Measurements from ENCODE around the gene PIAS3. TPM values are rescaled to one million over a fixed set of nuclear protein-coding genes. Genes with fewer than 3 reads are reported as not detected.

Gene PIAS3
- total and polyA plus RNA-seq, 2 donors, result 6.0 to 29.9 TPM

GRCh38 chr1:145858238-145858900 is 512 bp downstream of the PIAS3 start:
- peak overlapping the region; percentile 90 to 91 for H3K4me3 ChIP-seq (ENCODE audit: low read length in 2 of 2)
- 2% methylated on average over 35 of the region's 35 CpGs for WGBS
- peak in 7 of 9 donors; percentile 37 to 89 (median 79) for DNase-seq (ENCODE audit: low read depth in 6 of 9, low spot score in 9 of 9)

GRCh38 chr1:145857170-145857569 is 1.7 kb downstream of the PIAS3 start:
- Histone ChIP-seq H3K27me3 (ENCODE audit: control insufficient read depth in 2 of 2, insufficient read depth in 1 of 2, low read length in 1 of 2) (no peaks in the 10 kb centered on the region), H3K36me3 (ENCODE audit: control insufficient read depth in 2 of 2, insufficient read depth in 2 of 2, low read length in 1 of 2) (peaks cover 29 to 31% of the 10 kb centered on the region in 2 donors), H3K4me1 (ENCODE audit: control insufficient read depth in 2 of 2, insufficient read depth in 2 of 2, low read length in 2 of 2) (peaks cover 3 to 13% of the 10 kb centered on the region in 2 donors), H3K27ac (ENCODE audit: low read depth in 1 of 2, low read length in 1 of 2) (no peak overlapping the region), H3K9me3 (ENCODE audit: control insufficient read depth in 2 of 2, insufficient read depth in 1 of 2, low read length in 1 of 2) (peaks cover 0 to 3% of the 10 kb centered on the region in 2 donors), H3K4me3 (ENCODE audit: low read length in 2 of 2) (no peak overlapping the region)
- DNase-seq (ENCODE audit: low read depth in 6 of 9, low spot score in 9 of 9), result no peak
- WGBS, result 69% methylated on average over 4 of the region's 4 CpGs

More at GRCh38 chr1:145858238-145858900, 512 bp downstream of the PIAS3 start:
- H3K36me3 ChIP-seq (ENCODE audit: control insufficient read depth in 2 of 2, insufficient read depth in 2 of 2, low read length in 1 of 2), result peaks cover 24 to 31% of the 10 kb centered on the region in 2 donors
- H3K27me3 ChIP-seq (ENCODE audit: control insufficient read depth in 2 of 2, insufficient read depth in 1 of 2, low read length in 1 of 2), result peaks cover 0 to 2% of the 10 kb centered on the region in 2 donors
- H3K9me3 ChIP-seq (ENCODE audit: control insufficient read depth in 2 of 2, insufficient read depth in 1 of 2, low read length in 1 of 2), result peaks cover 0 to 3% of the 10 kb centered on the region in 2 donors
- H3K4me1 ChIP-seq (ENCODE audit: control insufficient read depth in 2 of 2, insufficient read depth in 2 of 2, low read length in 2 of 2), result peaks cover 3 to 13% of the 10 kb centered on the region in 2 donors
- peak overlapping the region; percentile 91 to 97 for H3K27ac ChIP-seq (ENCODE audit: low read depth in 1 of 2, low read length in 1 of 2)

- Histone ChIP-seq H3K4me1 (ENCODE audit: control insufficient read depth in 2 of 2, insufficient read depth in 2 of 2, low read length in 2 of 2) (peaks cover 3 to 13% of the 10 kb centered on the region in 2 donors), H3K4me3 (ENCODE audit: low read length in 2 of 2) (no peak overlapping the region), H3K27ac (ENCODE audit: low read depth in 1 of 2, low read length in 1 of 2) (no peak overlapping the region), H3K27me3 (ENCODE audit: control insufficient read depth in 2 of 2, insufficient read depth in 1 of 2, low read length in 1 of 2) (no peaks in the 10 kb centered on the region), H3K9me3 (ENCODE audit: control insufficient read depth in 2 of 2, insufficient read depth in 1 of 2, low read length in 1 of 2) (peaks cover 0 to 3% of the 10 kb centered on the region in 2 donors), H3K36me3 (ENCODE audit: control insufficient read depth in 2 of 2, insufficient read depth in 2 of 2, low read length in 1 of 2) (peaks cover 35% of the 10 kb centered on the region in 2 donors)
- no peak for DNase-seq (ENCODE audit: low read depth in 6 of 9, low spot score in 9 of 9)
- 94% methylated on average over 7 of the region's 7 CpGs for WGBS
Measured at GRCh38 chr1:145855426-145855948, 3.4 kb downstream of the PIAS3 start.

GRCh38 chr1:145849356-145850160 is 9.3 kb downstream of the PIAS3 start:
- no peak overlapping the region for H3K27ac ChIP-seq (ENCODE audit: low read depth in 1 of 2, low read length in 1 of 2)
- WGBS, result 90% methylated on average over 15 of the region's 15 CpGs

GRCh38 chr1:145847827-145848226 is 11.1 kb downstream of the PIAS3 start:
- H3K36me3 ChIP-seq (ENCODE audit: control insufficient read depth in 2 of 2, insufficient read depth in 2 of 2, low read length in 1 of 2), result peaks cover 31 to 36% of the 10 kb centered on the region in 2 donors
- H3K4me3 ChIP-seq (ENCODE audit: low read length in 2 of 2), result no peak overlapping the region
- DNase-seq (ENCODE audit: low read depth in 6 of 9, low spot score in 9 of 9), result no peak
- H3K27ac ChIP-seq (ENCODE audit: low read depth in 1 of 2, low read length in 1 of 2), result no peak overlapping the region
- no peaks in the 10 kb centered on the region for H3K9me3 ChIP-seq (ENCODE audit: control insufficient read depth in 2 of 2, insufficient read depth in 1 of 2, low read length in 1 of 2)
- no peaks in the 10 kb centered on the region for H3K27me3 ChIP-seq (ENCODE audit: control insufficient read depth in 2 of 2, insufficient read depth in 1 of 2, low read length in 1 of 2)
- 94% methylated on average over 3 of the region's 3 CpGs for WGBS
- H3K4me1 ChIP-seq (ENCODE audit: control insufficient read depth in 2 of 2, insufficient read depth in 2 of 2, low read length in 2 of 2), result peaks cover 5 to 24% of the 10 kb centered on the region in 2 donors

More at GRCh38 chr1:145849356-145850160, 9.3 kb downstream of the PIAS3 start:
- peaks cover 39 to 44% of the 10 kb centered on the region in 2 donors for H3K36me3 ChIP-seq (ENCODE audit: control insufficient read depth in 2 of 2, insufficient read depth in 2 of 2, low read length in 1 of 2)
- no peaks in the 10 kb centered on the region for H3K9me3 ChIP-seq (ENCODE audit: control insufficient read depth in 2 of 2, insufficient read depth in 1 of 2, low read length in 1 of 2)
- peaks cover 5 to 22% of the 10 kb centered on the region in 2 donors for H3K4me1 ChIP-seq (ENCODE audit: control insufficient read depth in 2 of 2, insufficient read depth in 2 of 2, low read length in 2 of 2)
- H3K4me3 ChIP-seq (ENCODE audit: low read length in 2 of 2), result no peak overlapping the region
- H3K27me3 ChIP-seq (ENCODE audit: control insufficient read depth in 2 of 2, insufficient read depth in 1 of 2, low read length in 1 of 2), result no peaks in the 10 kb centered on the region
- DNase-seq (ENCODE audit: low read depth in 6 of 9, low spot score in 9 of 9), result no peak

GRCh38 chr1:145846201-145846612 is 12.7 kb downstream of the PIAS3 start:
- WGBS, result 56% methylated on average over 3 of the region's 3 CpGs
- Histone ChIP-seq H3K27me3 (ENCODE audit: control insufficient read depth in 2 of 2, insufficient read depth in 1 of 2, low read length in 1 of 2) (no peaks in the 10 kb centered on the region), H3K4me3 (ENCODE audit: low read length in 2 of 2) (peak overlapping the region; percentile 60 to 78), H3K27ac (ENCODE audit: low read depth in 1 of 2, low read length in 1 of 2) (no peak overlapping the region), H3K9me3 (ENCODE audit: control insufficient read depth in 2 of 2, insufficient read depth in 1 of 2, low read length in 1 of 2) (no peaks in the 10 kb centered on the region), H3K4me1 (ENCODE audit: control insufficient read depth in 2 of 2, insufficient read depth in 2 of 2, low read length in 2 of 2) (peaks cover 5 to 24% of the 10 kb centered on the region in 2 donors), H3K36me3 (ENCODE audit: control insufficient read depth in 2 of 2, insufficient read depth in 2 of 2, low read length in 1 of 2) (peaks cover 38 to 45% of the 10 kb centered on the region in 2 donors)
- DNase-seq (ENCODE audit: low read depth in 6 of 9, low spot score in 9 of 9), result peak in 5 of 9 donors; percentile 18 to 64 (median 21)

GRCh38 chr1:145845514-145846161 is 13.2 kb downstream of the PIAS3 start, which contains the start of gene NUDT17:
Gene NUDT17 (plus strand): TSS chr1:145845630. CDS start chr1:145845641, 11 bp downstream.
- WGBS, result under 1% methylated on average over 50 of the region's 50 CpGs
- H3K36me3 ChIP-seq (ENCODE audit: control insufficient read depth in 2 of 2, insufficient read depth in 2 of 2, low read length in 1 of 2), result peaks cover 41 to 46% of the 10 kb centered on the region in 2 donors
- H3K27ac ChIP-seq (ENCODE audit: low read depth in 1 of 2, low read length in 1 of 2), result peak within 1 kb of the TSS; percentile 18 to 78

GRCh38 chr1:145845144-145845513 is 13.8 kb downstream of the PIAS3 start:
- H3K36me3 ChIP-seq (ENCODE audit: control insufficient read depth in 2 of 2, insufficient read depth in 2 of 2, low read length in 1 of 2), result peaks cover 37 to 44% of the 10 kb centered on the region in 2 donors
- peak overlapping the region in 1 of 2 donors; percentile 18 for H3K27ac ChIP-seq (ENCODE audit: low read depth in 1 of 2, low read length in 1 of 2)
- peak overlapping the region; percentile 60 to 78 for H3K4me3 ChIP-seq (ENCODE audit: low read length in 2 of 2)
- no peaks in the 10 kb centered on the region for H3K9me3 ChIP-seq (ENCODE audit: control insufficient read depth in 2 of 2, insufficient read depth in 1 of 2, low read length in 1 of 2)
- H3K4me1 ChIP-seq (ENCODE audit: control insufficient read depth in 2 of 2, insufficient read depth in 2 of 2, low read length in 2 of 2), result peaks cover 5 to 20% of the 10 kb centered on the region in 2 donors
- no peaks in the 10 kb centered on the region for H3K27me3 ChIP-seq (ENCODE audit: control insufficient read depth in 2 of 2, insufficient read depth in 1 of 2, low read length in 1 of 2)
- no peak for DNase-seq (ENCODE audit: low read depth in 6 of 9, low spot score in 9 of 9)
- 2% methylated on average over 4 of the region's 4 CpGs for WGBS

More at GRCh38 chr1:145845514-145846161, 13.2 kb downstream of the PIAS3 start, which contains the start of gene NUDT17:
- peak in 8 of 9 donors; percentile 53 to 87 (median 74) for DNase-seq (ENCODE audit: low read depth in 6 of 9, low spot score in 9 of 9)
- H3K4me3 ChIP-seq (ENCODE audit: low read length in 2 of 2), result peak within 1 kb of the TSS; percentile 60 to 78
- no peaks in the 10 kb centered on the region for H3K9me3 ChIP-seq (ENCODE audit: control insufficient read depth in 2 of 2, insufficient read depth in 1 of 2, low read length in 1 of 2)
- H3K4me1 ChIP-seq (ENCODE audit: control insufficient read depth in 2 of 2, insufficient read depth in 2 of 2, low read length in 2 of 2), result peaks cover 5 to 24% of the 10 kb centered on the region in 2 donors
- H3K27me3 ChIP-seq (ENCODE audit: control insufficient read depth in 2 of 2, insufficient read depth in 1 of 2, low read length in 1 of 2), result no peaks in the 10 kb centered on the region

Measured in thymus (tissue), 11 donors.